Panc1 (cell line): ENCODE measurements around the gene HOXC6. TPM values are rescaled to one million over a fixed set of nuclear protein-coding genes. Genes with fewer than 3 reads are reported as not detected.

Experiments
- ATAC-seq: fragments of 200-7000 bp; cut with Tn5 transposase; 2 replicates; pipeline ENCODE4 v1.9.1; 2020; ENCODE audit warnings: mild to moderate bottlenecking, moderate library complexity
- BruUV-seq: library from RNA; stranded (reverse); fragments of 400-500 nt; replicated peaks from 2 replicates; lab custom pipeline; 2021; lab: Mats Ljungman, UMichigan
- CTCF ChIA-PET: fragments of 300-600 bp; sonication (Branson Sonifier 250); formaldehyde crosslinking; loops from one replicate; lab custom pipeline; 2022; ENCODE audit warnings: antibody characterized with exemption; lab: Charles Lee
- POLR2A ChIA-PET: fragments of 300-600 bp; sonication (Branson Sonifier 250); formaldehyde crosslinking; loops from one replicate; lab custom pipeline; 2022; ENCODE audit warnings: antibody characterized with exemption; lab: Charles Lee
- DNase-seq: peaks from one replicate; pipeline ENCODE4 v3.0.0-alpha.2; 2010; ENCODE audit warnings: low read depth, low spot score
- H3K27ac ChIP-seq: 2 replicates; pipeline ENCODE4 v1.5.1; 2011; ENCODE audit warnings: mild to moderate bottlenecking, low read length, inconsistent platforms
- H3K27me3 ChIP-seq: fragments of 200-500 bp; sonication (Bioruptor generic); 2 replicates; pipeline ENCODE4 v1.6.0; 2014; ENCODE audit warnings: low read length, inconsistent platforms; ENCODE audit not compliant: control insufficient read depth, insufficient read depth
- H3K36me3 ChIP-seq: fragments of 200-500 bp; sonication (Bioruptor generic); 2 replicates; pipeline ENCODE4 v1.5.1; 2014; ENCODE audit warnings: inconsistent platforms, mild to moderate bottlenecking, low read length, moderate library complexity; ENCODE audit not compliant: control insufficient read depth, insufficient read depth
- H3K4me1 ChIP-seq: 2 replicates; pipeline ENCODE4 v1.5.1; 2011; ENCODE audit warnings: inconsistent platforms, mild to moderate bottlenecking, low read length, moderate library complexity; ENCODE audit not compliant: control insufficient read depth, insufficient read depth
- H3K4me3 ChIP-seq, 2 experiments: 2 replicates each; pipeline ENCODE4 v1.5.1; 2011 to 2012; ENCODE audit warnings: low read depth in 2 of 2, low read length in 2 of 2, mild to moderate bottlenecking in 2 of 2, inconsistent platforms in 1 of 2, moderate library complexity in 1 of 2
- H3K9me3 ChIP-seq: fragments of 200-500 bp; sonication (Bioruptor generic); 2 replicates; pipeline ENCODE4 v1.5.1; 2014; ENCODE audit warnings: low read depth, mild to moderate bottlenecking, inconsistent platforms, low read length, moderate library complexity; ENCODE audit not compliant: control insufficient read depth, insufficient read depth
- CTCF ChIP-seq: fragments of 450-650 bp; IDR thresholded peaks from 2 replicates; pipeline ENCODE4 v1.5.1; 2017; ENCODE audit warnings: mild to moderate bottlenecking
- POLR2AphosphoS5 ChIP-seq: IDR thresholded peaks from 2 replicates; pipeline ENCODE4 v1.6.1; 2012; ENCODE audit warnings: mild to moderate bottlenecking, low read depth, low read length, moderate library complexity
- REST ChIP-seq, 2 experiments: IDR thresholded peaks; 2 replicates each; pipeline ENCODE4 v1.6.1; 2011 to 2012; ENCODE audit warnings: low read depth in 2 of 2, control low read depth in 1 of 2, low read length in 1 of 2, mild to moderate bottlenecking in 1 of 2, moderate library complexity in 1 of 2; ENCODE audit not compliant: insufficient read depth in 1 of 2
- SIN3A ChIP-seq: IDR thresholded peaks from 2 replicates; pipeline ENCODE4 v1.6.1; 2012; ENCODE audit warnings: low read depth, mild to moderate bottlenecking, low read length, moderate library complexity, borderline replicate concordance; ENCODE audit not compliant: insufficient read depth
- TCF7L2 ChIP-seq: IDR thresholded peaks from 2 replicates; pipeline ENCODE4 v1.6.1; 2011; ENCODE audit warnings: mild to moderate bottlenecking, low read depth, low read length, inconsistent platforms
- in situ Hi-C: cut with HindIII; loops from 2 replicates; pipeline ENCODE4 v1.10.0; 2016; ENCODE audit warnings: low sequenced_read_pairs, low pct_unique_long_range_greater_than_20kb
- intact Hi-C: fragments of 100-400 bp; cut with micrococcal nuclease; formaldehyde crosslinking; loops from one replicate; pipeline ENCODE4 v1.10.0; 2022; ENCODE audit not compliant: unreplicated experiment
- total RNA-seq: library from RNA; stranded (reverse); gene quantifications from one replicate; pipeline ENCODE4 v1.2.1, GENCODE V29; 2021; ENCODE audit not compliant: unreplicated experiment

HOXC6 gene
- total RNA-seq, 1 experiment from 2014 or later, result 52.2 TPM

GRCh38 chr12:53986686-53987483 is 41.4 kb upstream of the HOXC6 start:
- in situ Hi-C loops, result no loop called here
- H3K27me3 ChIP-seq, result no peaks in the 10 kb centered on the region
- intact Hi-C loops, result no loop called here
- DNase-seq (no peak), ATAC-seq (no peak)
- TF ChIP-seq TCF7L2, result no peak; the same call in 1 of the 2 replicates
- TF ChIP-seq SIN3A, result no peak
- no peak for TF ChIP-seq REST (IDR thresholded peaks at IDR 0.05; ENCODE audit: insufficient read depth in 1 of 2, low read depth in 2 of 2, low read length in 1 of 2)
- no peak for TF ChIP-seq CTCF
- TF ChIP-seq POLR2AphosphoS5, result no peak
- ChIA-PET POLR2A (interaction anchor here (0.6 to 1.8 kb wide), 4 partner anchors 11 to 161 kb away, joined by 3 to 9 read pairs (median 4); no protein-coding TSS in a partner anchor), CTCF (interaction anchor here (0.8 to 1.1 kb wide), 2 partner anchors 214 to 233 kb away, joined by 3 read pairs; no protein-coding TSS in a partner anchor)
- BruUV-seq, result TSS peak; percentile 37
- no peaks in the 10 kb centered on the region for H3K9me3 ChIP-seq
- peaks cover 9% of the 10 kb centered on the region for H3K4me1 ChIP-seq
- H3K27ac ChIP-seq, result peak overlapping the region; percentile 99
- H3K36me3 ChIP-seq, result no peaks in the 10 kb centered on the region
- peak overlapping the region; percentile 66 to 67 for H3K4me3 ChIP-seq

GRCh38 chr12:53987787-53988230 is 40.4 kb upstream of the HOXC6 start:
- DNase-seq (no peak), ATAC-seq (no peak)
- Histone ChIP-seq H3K9me3 (no peaks in the 10 kb centered on the region), H3K4me1 (peaks cover 16% of the 10 kb centered on the region), H3K27me3 (no peaks in the 10 kb centered on the region), H3K36me3 (no peaks in the 10 kb centered on the region), H3K27ac (peak overlapping the region; percentile 99), H3K4me3 (peak overlapping the region; percentile 66 to 67)
- in situ Hi-C loops, result no loop called here
- POLR2A ChIA-PET, result interaction anchor here (0.6 to 1.8 kb wide), 3 partner anchors 10 to 15 kb away, joined by 3 to 9 read pairs (median 4); no protein-coding TSS in a partner anchor
- 0 out of 2 replicates have a peak, but pooled peaks have one; percentile 47 for TF ChIP-seq SIN3A
- TF ChIP-seq CTCF, result no peak
- intact Hi-C loops, result no loop called here
- BruUV-seq, result no TSS peak
- CTCF ChIA-PET, result interaction anchor here (0.7 to 1.3 kb wide), 5 partner anchors 10 to 214 kb away, joined by 3 to 8 read pairs (median 5); no protein-coding TSS in a partner anchor
